Activated effector memory CD4-positive, alpha-beta T cell treated with Interleukin-2 at 50 U/mL for 16 hours (primary cell): ENCODE data around the gene CHMP4B.

Experiments used
- DNase-seq: peaks from one replicate; pipeline ENCODE4 v3.0.0-alpha.2; 2020

CHMP4B gene

GRCh38 chr20:33822423-33822822, 11.3 kb downstream of the CHMP4B start:
- DNase-seq, result no peak

GRCh38 chr20:33822991-33823390, 11.8 kb downstream of the CHMP4B start:
- no peak for DNase-seq

- DNase-seq, result no peak
Observed at GRCh38 chr20:33824852-33825251, 13.7 kb downstream of the CHMP4B start.

- DNase-seq, result no peak
Observed at GRCh38 chr20:33825340-33826269, 14.5 kb downstream of the CHMP4B start.

- DNase-seq, result no peak
Observed at GRCh38 chr20:33826270-33826897, 15.2 kb downstream of the CHMP4B start.

- no peak for DNase-seq
Observed at GRCh38 chr20:33827109-33827508, 16.0 kb downstream of the CHMP4B start.

- no peak for DNase-seq
Observed at GRCh38 chr20:33827634-33828325, 16.6 kb downstream of the CHMP4B start.

- no peak for DNase-seq
Observed at GRCh38 chr20:33828326-33828844, 17.2 kb downstream of the CHMP4B start.

GRCh38 chr20:33828967-33829560, 17.9 kb downstream of the CHMP4B start:
- DNase-seq, result no peak

- DNase-seq, result no peak
Observed at GRCh38 chr20:33829636-33830035, 18.5 kb downstream of the CHMP4B start.

- DNase-seq, result no peak
Observed at GRCh38 chr20:33830371-33830770, 19.2 kb downstream of the CHMP4B start.

GRCh38 chr20:33832103-33832804, 21.1 kb downstream of the CHMP4B start:
- no peak for DNase-seq

GRCh38 chr20:33833333-33833732, 22.2 kb downstream of the CHMP4B start:
- DNase-seq, result no peak

GRCh38 chr20:33835615-33836172, 24.5 kb downstream of the CHMP4B start:
- no peak for DNase-seq

- no peak for DNase-seq
Observed at GRCh38 chr20:33836277-33836676, 25.1 kb downstream of the CHMP4B start.

GRCh38 chr20:33837096-33837830, 26.1 kb downstream of the CHMP4B start:
- no peak for DNase-seq

GRCh38 chr20:33838035-33838864, 27.1 kb downstream of the CHMP4B start:
- no peak for DNase-seq

- no peak for DNase-seq
Observed at GRCh38 chr20:33839591-33839990, 28.4 kb downstream of the CHMP4B start.

- DNase-seq, result no peak
Observed at GRCh38 chr20:33840160-33840559, 29.0 kb downstream of the CHMP4B start.

GRCh38 chr20:33840759-33841435, 29.7 kb downstream of the CHMP4B start:
- no peak for DNase-seq
